ENCODE data around the gene SLC9A1.

DNA sequence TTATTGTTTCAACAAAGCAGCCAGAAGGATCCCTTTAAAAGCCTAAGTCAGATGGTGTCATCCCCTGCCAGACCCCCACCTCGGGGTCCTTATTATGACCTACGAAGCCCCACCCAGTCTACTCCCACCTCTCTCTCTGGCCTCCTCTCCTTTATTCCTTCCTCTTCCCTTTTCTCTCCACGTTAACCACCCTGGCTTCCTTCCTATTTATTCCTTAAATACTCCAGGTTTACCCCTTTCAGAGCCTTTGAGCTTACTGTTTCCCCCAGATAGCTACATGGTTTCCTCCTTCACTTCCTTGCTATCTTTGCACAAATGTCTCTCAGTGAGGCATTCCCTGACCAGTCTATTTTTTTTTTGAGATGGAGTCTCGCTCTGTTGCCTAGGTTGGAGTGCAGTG is 12.0 kb upstream of the SLC9A1 start:
- TF ChIP-seq, protein P1, sequence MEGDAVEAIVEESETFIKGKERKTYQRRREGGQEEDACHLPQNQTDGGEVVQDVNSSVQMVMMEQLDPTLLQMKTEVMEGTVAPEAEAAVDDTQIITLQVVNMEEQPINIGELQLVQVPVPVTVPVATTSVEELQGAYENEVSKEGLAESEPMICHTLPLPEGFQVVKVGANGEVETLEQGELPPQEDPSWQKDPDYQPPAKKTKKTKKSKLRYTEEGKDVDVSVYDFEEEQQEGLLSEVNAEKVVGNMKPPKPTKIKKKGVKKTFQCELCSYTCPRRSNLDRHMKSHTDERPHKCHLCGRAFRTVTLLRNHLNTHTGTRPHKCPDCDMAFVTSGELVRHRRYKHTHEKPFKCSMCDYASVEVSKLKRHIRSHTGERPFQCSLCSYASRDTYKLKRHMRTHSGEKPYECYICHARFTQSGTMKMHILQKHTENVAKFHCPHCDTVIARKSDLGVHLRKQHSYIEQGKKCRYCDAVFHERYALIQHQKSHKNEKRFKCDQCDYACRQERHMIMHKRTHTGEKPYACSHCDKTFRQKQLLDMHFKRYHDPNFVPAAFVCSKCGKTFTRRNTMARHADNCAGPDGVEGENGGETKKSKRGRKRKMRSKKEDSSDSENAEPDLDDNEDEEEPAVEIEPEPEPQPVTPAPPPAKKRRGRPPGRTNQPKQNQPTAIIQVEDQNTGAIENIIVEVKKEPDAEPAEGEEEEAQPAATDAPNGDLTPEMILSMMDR (IDR thresholded peaks at IDR 0.05): no peak
- no peak for TF ChIP-seq POLR2A (IDR thresholded peaks at IDR 0.05)

All from adrenal gland (tissue), 5 donors.